ENCODE results near the gene TXNDC9. TPM values are rescaled to one million over a fixed set of nuclear protein-coding genes. Genes with fewer than 3 reads are reported as not detected.

Gene TXNDC9
- total and polyA plus RNA-seq, 2 of the 8 experiments (the other 6 are each of a cell fraction or from before 2014, with no cell fraction given) = 12.9 to 35.6 TPM

- Histone ChIP-seq H3K56ac (replicated peaks; ENCODE audit: insufficient read length, low read depth, low read length) (no peak overlapping the region), H3K79me1 (ENCODE audit: low read depth, low read length) (no peaks in the 10 kb centered on the region), H3K14ac (ENCODE audit: insufficient read length) (no peak overlapping the region), H3K4ac (replicated peaks; ENCODE audit: insufficient read length, low read depth, low read length) (no peak overlapping the region), H4K8ac (ENCODE audit: extremely low read depth, insufficient read depth, low read length) (no peak overlapping the region), H4K5ac (ENCODE audit: insufficient read length, low read depth, low read length) (no peak overlapping the region), H3K79me2 (ENCODE audit: control insufficient read depth in 1 of 2, insufficient read depth in 2 of 2, low read length in 2 of 2) (no peaks in the 10 kb centered on the region), H3K23me2 (ENCODE audit: low read depth, low read length) (no peaks in the 10 kb centered on the region), H3K4me3 (ENCODE audit: extremely low read depth in 1 of 4, insufficient read depth in 2 of 4, low read depth in 3 of 4, low read length in 4 of 4) (no peak overlapping the region), H4K20me1 (replicated peaks in 1 of 2; ENCODE audit: control insufficient read depth in 1 of 2, insufficient read depth in 2 of 2, low read length in 2 of 2) (no peaks in the 10 kb centered on the region), H2AFZ (ENCODE audit: low read length) (no peak overlapping the region), H3K18ac (ENCODE audit: extremely low read depth, low read length) (no peak overlapping the region), H3K23ac (ENCODE audit: insufficient read length) (no peak overlapping the region), H3K36me3 (ENCODE audit: control insufficient read depth in 2 of 4, insufficient read depth in 4 of 4, low read length in 3 of 4) (no peaks in the 10 kb centered on the region), H2BK15ac (ENCODE audit: low read length) (no peak overlapping the region), H3K9ac (replicated peaks in 1 of 4; ENCODE audit: extremely low read depth in 1 of 4, low read depth in 3 of 4, low read length in 3 of 4) (no peak overlapping the region), H2BK5ac (ENCODE audit: low read depth, low read length) (no peak overlapping the region), H4K91ac (replicated peaks; ENCODE audit: insufficient read length, low read length) (no peak overlapping the region), H3K4me2 (ENCODE audit: insufficient read depth in 1 of 2, low read depth in 2 of 2, low read length in 2 of 2) (no peak overlapping the region), H3K27ac (ENCODE audit: low read depth, low read length) (no peak overlapping the region), H3K4me1 (replicated peaks in 1 of 4; ENCODE audit: control insufficient read depth in 3 of 4, insufficient read depth in 4 of 4, low read length in 3 of 4) (no peaks in the 10 kb centered on the region), H2BK20ac (ENCODE audit: low read length) (no peak overlapping the region), H2AK5ac (ENCODE audit: low read depth, low read length) (no peak overlapping the region), H2BK12ac (ENCODE audit: low read depth, low read length) (no peak overlapping the region), H3K9me3 (ENCODE audit: insufficient read depth in 2 of 2, low read depth in 1 of 2, low read length in 1 of 2) (no peaks in the 10 kb centered on the region), H3K27me3 (replicated peaks in 1 of 4; ENCODE audit: control insufficient read depth in 3 of 4, extremely low read depth in 1 of 4, insufficient read depth in 3 of 4, low read length in 3 of 4) (no peaks in the 10 kb centered on the region), H2BK120ac (replicated peaks; ENCODE audit: low read depth, low read length) (no peak overlapping the region)
- DNase-seq (ENCODE audit: low read depth in 1 of 2, low spot score in 2 of 2) (no peak), FAIRE-seq (no peak)
- POLR2A ChIA-PET (ENCODE audit: partially characterized antibody) = no interaction called here
- CTCF ChIA-PET (ENCODE audit: partially characterized antibody) = no interaction called here
- 97% methylated on average over 2 of the region's 2 CpGs; no CpG with 5 or more reads in 1 of the 2 experiments for WGBS, 2 experiments (ENCODE audit: extremely low coverage in 1 of 2, insufficient coverage in 1 of 2, insufficient read length in 1 of 2, insufficient replicate concordance in 2 of 2, low coverage in 1 of 2, low lambda C conversion rate in 2 of 2, missing lambda C conversion rate in 1 of 2)
- no peak for TF ChIP-seq PHF8 (conservative IDR thresholded peaks at IDR 0.05; ENCODE audit: low read depth, low read length)
- TF ChIP-seq HDAC6 (IDR thresholded peaks at IDR 0.05; ENCODE audit: low read depth, low read length) = no peak
- no peak for TF ChIP-seq TAF1 (IDR thresholded peaks at IDR 0.05; ENCODE audit: low read depth, low read length)
- TF ChIP-seq BCL11A (IDR thresholded peaks at IDR 0.05; ENCODE audit: low read depth in 2 of 2, low read length in 2 of 2) = no peak
- TF ChIP-seq RBBP5 (IDR thresholded peaks at IDR 0.05; ENCODE audit: borderline replicate concordance, low read depth, low read length) = no peak
- TF ChIP-seq CBX8 (IDR thresholded peaks at IDR 0.05; ENCODE audit: borderline replicate concordance, low read depth, low read length) = no peak
- TF ChIP-seq ZNF274 (IDR thresholded peaks at IDR 0.05; ENCODE audit: borderline replicate concordance, extremely low read depth, low read length) = no peak
- TF ChIP-seq EGR1 (IDR thresholded peaks at IDR 0.05; ENCODE audit: borderline replicate concordance, low read depth, low read length) = no peak
- TF ChIP-seq JUN (IDR thresholded peaks at IDR 0.05; ENCODE audit: low read depth, low read length) = no peak
- no peak for TF ChIP-seq KDM4A (IDR thresholded peaks at IDR 0.05; ENCODE audit: low read depth, low read length, severe bottlenecking)
- no peak for TF ChIP-seq JUND (IDR thresholded peaks at IDR 0.05; ENCODE audit: low read length)
- no peak for TF ChIP-seq SUZ12 (IDR thresholded peaks at IDR 0.05; ENCODE audit: low read length)
- TF ChIP-seq TCF12 (IDR thresholded peaks at IDR 0.05; ENCODE audit: low read depth, low read length) = no peak
- no peak for TF ChIP-seq POLR2AphosphoS5 (IDR thresholded peaks at IDR 0.05; ENCODE audit: low read depth, low read length)
- TF ChIP-seq USF2 (IDR thresholded peaks at IDR 0.05; ENCODE audit: low read length) = no peak
Measured at GRCh38 chr2:99297994-99298393, 38.1 kb downstream of the TXNDC9 start.
